Fibroblast of lung (primary cell): ENCODE results near the gene RO60.

ENCODE experiments used
- EZH2 ChIP-seq: IDR thresholded peaks from 2 replicates; pipeline ENCODE4 v1.5.1; 2012; ENCODE audit warnings: low read length, control low read depth, mild to moderate bottlenecking; ENCODE audit errors: missing control alignments
- TF ChIP-seq, protein P1 (sequence below), 2 donors: IDR thresholded peaks in 1 of 2; conservative IDR thresholded peaks in 1 of 2; 1 replicate in 1 of 2; 2 replicates in 1 of 2; pipeline ENCODE4 v1.5.1; 2011 to 2012; ENCODE audit warnings: low read length in 2 of 2, control low read depth in 1 of 2, inconsistent platforms in 1 of 2, low read depth in 1 of 2, mild to moderate bottlenecking in 1 of 2

DNA sequence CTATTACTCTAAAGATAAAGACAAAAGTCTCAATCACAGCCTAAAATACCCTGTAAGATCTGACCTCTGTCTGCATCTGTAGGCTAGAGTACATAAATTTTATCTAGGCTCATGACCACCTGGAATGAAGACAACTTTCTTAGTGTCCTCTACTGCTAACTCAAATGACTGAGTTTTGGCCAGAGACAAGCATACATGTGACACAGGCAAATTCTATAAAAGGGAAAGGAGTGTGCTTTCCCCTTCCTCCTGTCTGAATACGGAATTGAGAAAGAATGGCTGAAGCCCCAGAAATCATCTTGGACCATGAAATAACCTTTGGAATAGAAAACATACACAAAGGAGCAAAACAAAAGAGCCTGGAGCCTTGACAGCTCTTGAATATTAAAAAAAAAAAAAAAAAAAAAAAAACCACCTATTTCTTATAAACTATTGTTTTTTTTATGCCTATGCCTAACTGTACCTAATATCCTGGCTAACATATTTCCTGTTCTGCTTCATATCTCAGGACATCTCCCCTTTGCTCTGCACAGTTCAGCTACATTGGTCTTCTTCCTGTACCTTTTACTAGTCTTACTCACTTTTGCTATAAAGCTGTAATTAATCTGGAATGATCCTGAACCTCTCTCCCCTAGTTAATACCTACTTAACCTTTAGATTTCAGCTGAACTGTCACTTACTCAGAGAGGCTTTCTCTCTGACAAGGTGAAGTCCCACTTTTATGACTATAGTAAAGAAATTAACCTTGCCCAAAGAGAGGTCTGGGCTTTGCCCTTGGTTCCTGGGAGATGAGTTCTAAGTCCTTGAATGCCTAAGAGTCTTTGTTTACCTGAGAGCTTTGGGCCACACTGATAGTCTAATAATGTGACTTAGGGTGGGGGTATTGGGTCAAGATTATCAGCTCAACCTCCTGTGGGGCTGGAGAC is 16.4 kb upstream of the RO60 start:
- TF ChIP-seq, protein P1, sequence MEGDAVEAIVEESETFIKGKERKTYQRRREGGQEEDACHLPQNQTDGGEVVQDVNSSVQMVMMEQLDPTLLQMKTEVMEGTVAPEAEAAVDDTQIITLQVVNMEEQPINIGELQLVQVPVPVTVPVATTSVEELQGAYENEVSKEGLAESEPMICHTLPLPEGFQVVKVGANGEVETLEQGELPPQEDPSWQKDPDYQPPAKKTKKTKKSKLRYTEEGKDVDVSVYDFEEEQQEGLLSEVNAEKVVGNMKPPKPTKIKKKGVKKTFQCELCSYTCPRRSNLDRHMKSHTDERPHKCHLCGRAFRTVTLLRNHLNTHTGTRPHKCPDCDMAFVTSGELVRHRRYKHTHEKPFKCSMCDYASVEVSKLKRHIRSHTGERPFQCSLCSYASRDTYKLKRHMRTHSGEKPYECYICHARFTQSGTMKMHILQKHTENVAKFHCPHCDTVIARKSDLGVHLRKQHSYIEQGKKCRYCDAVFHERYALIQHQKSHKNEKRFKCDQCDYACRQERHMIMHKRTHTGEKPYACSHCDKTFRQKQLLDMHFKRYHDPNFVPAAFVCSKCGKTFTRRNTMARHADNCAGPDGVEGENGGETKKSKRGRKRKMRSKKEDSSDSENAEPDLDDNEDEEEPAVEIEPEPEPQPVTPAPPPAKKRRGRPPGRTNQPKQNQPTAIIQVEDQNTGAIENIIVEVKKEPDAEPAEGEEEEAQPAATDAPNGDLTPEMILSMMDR (conservative IDR thresholded peaks at IDR 0.05 in 1 of 2, IDR thresholded peaks at IDR 0.05 in 1 of 2; ENCODE audit: low read depth in 1 of 2, low read length in 2 of 2) = no peak
- TF ChIP-seq EZH2 = no peak
